Subcutaneous adipose tissue (tissue), 4 donors: ENCODE data around the gene GABRG3. TPM values are rescaled to one million over a fixed set of nuclear protein-coding genes. Genes with fewer than 3 reads are reported as not detected.

Source experiments
- total RNA-seq, 4 donors: library from RNA; depleted of rRNA; stranded (reverse); fragments of >200 nt; gene quantifications; one replicate each; pipeline ENCODE4 v1.1.0, GENCODE V29; 2016
- TF ChIP-seq, protein P1 (sequence below): fragments of 450-650 bp; IDR thresholded peaks from one replicate; pipeline ENCODE4 v1.5.1; 2016; ENCODE audit warnings: low read depth, mild to moderate bottlenecking, control low read depth, antibody characterized with exemption, moderate library complexity

Gene GABRG3
- total RNA-seq, 4 donors from 2014 or later = not detected

DNA sequence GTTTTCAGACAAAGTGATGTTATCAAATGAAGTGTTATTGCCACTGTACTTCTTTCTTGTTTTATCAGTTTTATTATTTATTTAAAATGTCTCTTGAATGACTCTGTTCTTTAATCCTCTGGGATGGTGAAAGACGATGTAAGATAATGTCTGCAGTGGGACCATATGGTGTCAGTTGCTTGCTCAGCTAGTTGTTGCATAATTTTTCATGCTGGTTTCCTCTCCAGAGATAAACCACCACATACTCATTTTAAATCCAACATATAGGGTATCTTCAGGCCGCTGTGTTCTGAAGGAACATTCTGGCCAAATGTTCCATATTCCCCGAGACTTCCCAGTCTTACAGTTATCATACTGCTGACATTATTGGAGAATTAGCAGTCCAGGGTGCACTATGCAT is 75.9 kb downstream of the GABRG3 start:
- TF ChIP-seq, protein P1, sequence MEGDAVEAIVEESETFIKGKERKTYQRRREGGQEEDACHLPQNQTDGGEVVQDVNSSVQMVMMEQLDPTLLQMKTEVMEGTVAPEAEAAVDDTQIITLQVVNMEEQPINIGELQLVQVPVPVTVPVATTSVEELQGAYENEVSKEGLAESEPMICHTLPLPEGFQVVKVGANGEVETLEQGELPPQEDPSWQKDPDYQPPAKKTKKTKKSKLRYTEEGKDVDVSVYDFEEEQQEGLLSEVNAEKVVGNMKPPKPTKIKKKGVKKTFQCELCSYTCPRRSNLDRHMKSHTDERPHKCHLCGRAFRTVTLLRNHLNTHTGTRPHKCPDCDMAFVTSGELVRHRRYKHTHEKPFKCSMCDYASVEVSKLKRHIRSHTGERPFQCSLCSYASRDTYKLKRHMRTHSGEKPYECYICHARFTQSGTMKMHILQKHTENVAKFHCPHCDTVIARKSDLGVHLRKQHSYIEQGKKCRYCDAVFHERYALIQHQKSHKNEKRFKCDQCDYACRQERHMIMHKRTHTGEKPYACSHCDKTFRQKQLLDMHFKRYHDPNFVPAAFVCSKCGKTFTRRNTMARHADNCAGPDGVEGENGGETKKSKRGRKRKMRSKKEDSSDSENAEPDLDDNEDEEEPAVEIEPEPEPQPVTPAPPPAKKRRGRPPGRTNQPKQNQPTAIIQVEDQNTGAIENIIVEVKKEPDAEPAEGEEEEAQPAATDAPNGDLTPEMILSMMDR = no peak

DNA sequence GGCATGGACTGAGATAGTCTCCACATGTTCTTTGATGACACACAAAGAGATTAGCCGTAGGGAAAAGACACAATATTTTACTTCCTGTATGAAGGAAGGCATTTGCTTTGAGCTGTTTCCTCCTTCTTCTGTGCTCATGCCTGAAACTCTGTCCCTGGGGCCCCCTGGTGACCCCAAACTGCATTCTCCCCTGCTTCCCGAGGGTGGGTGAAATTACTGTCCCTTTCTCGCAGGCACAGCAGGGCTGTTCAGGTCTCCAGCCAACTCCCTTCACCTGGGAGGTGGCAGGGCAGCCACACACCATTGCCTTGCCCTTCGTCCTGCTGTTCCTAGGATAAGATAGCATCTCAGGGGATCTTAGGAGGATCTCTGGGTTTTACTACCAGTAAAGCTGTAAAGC is 79.2 kb downstream of the GABRG3 start:
- TF ChIP-seq, protein P1 = no peak

DNA sequence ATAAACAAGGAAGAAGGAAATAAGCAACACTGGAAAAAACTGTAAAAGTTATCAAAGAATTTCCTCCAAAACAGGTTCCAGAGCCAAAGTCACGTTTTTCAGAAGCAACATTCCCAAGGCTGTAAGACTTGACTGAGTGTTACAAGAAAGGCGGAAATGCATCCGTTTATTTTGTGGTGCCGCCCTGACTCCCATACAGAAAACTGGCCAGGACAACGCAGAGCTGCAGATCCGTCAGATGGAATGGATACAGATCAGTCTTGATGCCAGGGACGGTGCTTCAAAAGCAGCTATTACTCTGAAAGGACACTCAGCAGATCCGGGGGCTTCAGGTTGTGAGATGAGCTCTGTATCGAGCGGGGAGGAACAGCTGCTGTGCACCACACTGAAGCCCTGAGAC is 83.4 kb downstream of the GABRG3 start:
- TF ChIP-seq, protein P1 = no peak

DNA sequence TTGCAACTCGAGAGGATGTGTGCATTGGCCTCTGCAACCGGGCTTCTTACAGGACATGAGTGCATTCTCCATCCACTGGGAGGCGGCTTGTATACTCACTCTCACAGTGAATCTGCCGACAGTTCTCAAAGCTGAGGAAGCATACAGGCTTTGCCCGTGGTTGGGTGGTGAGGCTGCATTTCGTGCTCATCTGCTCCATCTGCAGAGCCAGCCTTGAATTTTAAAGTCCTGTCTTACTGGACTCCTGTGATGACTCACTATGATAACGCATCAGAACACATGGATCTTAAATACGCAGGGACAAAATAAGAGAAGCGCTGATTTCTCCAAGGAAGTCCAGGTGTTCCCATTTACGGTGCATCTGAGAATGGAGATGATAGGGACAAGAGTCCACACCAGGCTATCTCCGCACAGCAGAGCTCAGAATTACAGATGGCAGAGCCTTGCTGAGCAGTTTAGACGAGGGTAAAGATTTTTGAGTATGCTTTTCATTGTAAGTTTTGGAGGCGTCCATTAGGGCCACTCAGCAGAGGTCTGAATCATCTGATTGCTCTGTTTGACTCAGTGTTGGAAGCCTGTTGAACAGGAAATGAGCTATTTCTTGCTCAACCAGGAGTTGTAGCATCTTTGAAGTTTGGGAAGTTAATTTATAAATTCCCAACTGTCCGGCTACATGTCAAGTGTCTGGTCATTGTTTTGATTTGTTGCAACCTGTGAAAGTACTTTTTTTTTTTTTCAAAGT is 87.1 kb downstream of the GABRG3 start:
- TF ChIP-seq, protein P1 = no peak

DNA sequence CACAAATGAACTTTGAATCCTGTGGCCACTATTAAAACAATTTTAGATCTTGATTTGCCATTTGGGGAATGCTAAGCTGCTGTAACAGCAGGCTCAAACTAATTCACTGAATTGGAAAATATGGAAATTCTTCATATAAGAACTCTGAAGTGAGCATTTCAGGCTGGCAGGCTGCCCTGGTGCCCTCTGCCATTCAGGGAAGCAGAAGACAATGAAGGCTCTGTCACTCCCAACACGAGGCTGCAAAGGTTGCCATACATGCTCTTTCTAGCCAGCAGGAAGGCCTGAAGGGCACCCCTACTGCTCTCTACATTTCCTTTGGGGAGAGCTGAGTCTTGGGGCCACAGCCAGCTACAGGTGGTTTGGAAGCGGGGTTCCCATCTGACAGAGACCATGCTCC is 88.0 kb downstream of the GABRG3 start:
- TF ChIP-seq, protein P1 = no peak

DNA sequence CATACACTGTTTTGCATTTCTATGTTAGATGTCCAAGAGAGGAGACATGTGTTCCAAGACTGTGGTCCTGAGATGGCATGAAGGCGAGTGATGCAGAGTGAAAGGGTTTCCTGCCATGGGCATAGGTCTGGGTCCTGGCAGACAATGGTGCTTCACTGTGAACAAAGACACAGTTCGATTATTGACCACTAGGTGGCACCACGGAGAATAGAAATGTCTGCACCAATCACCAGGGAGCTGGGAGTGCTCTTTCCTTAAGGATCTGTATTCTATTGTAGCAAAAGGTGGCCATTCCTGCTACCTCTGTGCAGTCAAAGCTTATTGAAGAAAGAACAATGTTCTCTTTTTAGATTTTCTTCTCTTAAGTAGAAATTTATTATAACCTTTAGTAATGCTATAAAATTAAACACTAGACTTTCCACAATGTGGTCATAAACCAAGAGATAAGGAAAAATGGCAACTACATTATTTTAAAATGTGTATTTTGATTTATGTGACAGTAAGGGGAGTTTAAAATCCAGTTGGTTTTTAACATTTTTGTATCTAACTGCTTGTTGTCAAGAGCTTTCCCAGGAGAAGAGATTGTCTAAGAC is 88.7 kb downstream of the GABRG3 start:
- TF ChIP-seq, protein P1 = no peak

DNA sequence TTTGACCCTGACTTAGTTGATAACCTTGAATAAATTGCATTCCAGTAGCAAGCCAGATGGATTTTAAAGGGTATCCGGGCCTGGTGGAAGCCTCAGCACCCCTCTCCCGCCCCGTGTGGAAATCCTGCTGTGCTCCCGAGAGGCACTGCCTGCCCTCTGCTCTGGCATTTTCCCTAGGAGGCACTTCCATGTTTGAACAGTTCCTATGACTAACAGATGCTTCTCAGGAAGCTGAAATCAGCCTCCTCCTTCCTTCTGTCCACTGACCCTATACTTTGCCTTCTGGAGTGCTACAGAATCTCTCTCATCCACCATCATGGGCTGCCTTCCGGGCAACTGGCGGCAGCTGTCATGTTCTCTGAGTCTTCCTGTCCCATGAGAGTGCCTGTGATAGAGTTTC is 90.8 kb downstream of the GABRG3 start:
- TF ChIP-seq, protein P1 = no peak
